GM23338 (cell line): ENCODE measurements around the gene DIP2C. TPM values are rescaled to one million over a fixed set of nuclear protein-coding genes. Genes with fewer than 3 reads are reported as not detected.

Experiments used
- ATAC-seq: fragments of 200-7000 bp; cut with Tn5 transposase; 3 replicates; pipeline ENCODE4 v1.9.1; 2020
- DNase-seq: peaks from one replicate; pipeline ENCODE4 v3.0.0-alpha.2; 2015; ENCODE audit warnings: low spot score
- H2AFZ ChIP-seq: fragments of 200-600 bp; sonication (generic); 2 replicates; pipeline ENCODE4 v1.8.0; 2016; ENCODE audit warnings: antibody characterized with exemption, mild to moderate bottlenecking, moderate library complexity
- H3F3A ChIP-seq: fragments of 200-600 bp; sonication (generic); replicated peaks from 2 replicates; pipeline ENCODE4 v1.8.0; 2017; ENCODE audit warnings: antibody characterized with exemption, mixed run types, low read depth
- H3K27ac ChIP-seq: fragments of 200-600 bp; sonication (generic); 2 replicates; pipeline ENCODE4 v1.6.1; 2016; ENCODE audit warnings: low read depth
- H3K27me3 ChIP-seq: fragments of 200-600 bp; sonication (generic); 2 replicates; pipeline ENCODE4 v1.8.0; 2016; ENCODE audit warnings: mild to moderate bottlenecking, mixed run types, moderate library complexity; ENCODE audit not compliant: insufficient read depth
- H3K36me3 ChIP-seq: fragments of 200-600 bp; sonication (generic); 2 replicates; pipeline ENCODE4 v1.8.0; 2016; ENCODE audit warnings: mild to moderate bottlenecking; ENCODE audit not compliant: insufficient read depth
- H3K4me1 ChIP-seq: fragments of 200-600 bp; sonication (generic); 2 replicates; pipeline ENCODE4 v1.8.0; 2016; ENCODE audit warnings: mild to moderate bottlenecking, moderate library complexity; ENCODE audit not compliant: insufficient read depth
- H3K4me2 ChIP-seq: fragments of 200-600 bp; sonication (generic); 2 replicates; pipeline ENCODE4 v1.7.1; 2017; ENCODE audit warnings: mixed run types
- H3K4me3 ChIP-seq: fragments of 200-600 bp; sonication (generic); 2 replicates; pipeline ENCODE4 v1.6.1; 2016; ENCODE audit warnings: mixed run types
- H3K79me2 ChIP-seq: fragments of 200-600 bp; sonication (generic); replicated peaks from 2 replicates; pipeline ENCODE4 v1.8.0; 2017; ENCODE audit warnings: mild to moderate bottlenecking; ENCODE audit not compliant: insufficient read depth
- H3K9me2 ChIP-seq: fragments of 200-600 bp; sonication (generic); 2 replicates; pipeline ENCODE4 v1.8.0; 2017; ENCODE audit not compliant: insufficient read depth
- H4K20me1 ChIP-seq: fragments of 200-600 bp; sonication (generic); replicated peaks from 2 replicates; pipeline ENCODE4 v1.8.0; 2017; ENCODE audit warnings: mild to moderate bottlenecking; ENCODE audit not compliant: insufficient read depth
- H3K27ac Mint-ChIP-seq: 2 replicates; pipeline ENCODE4 v1.8.0; 2020; ENCODE audit warnings: inconsistent platforms, mild to moderate bottlenecking, moderate library complexity, mixed read lengths
- H3K27me3 Mint-ChIP-seq: 3 replicates; pipeline ENCODE4 v1.8.0; 2022; ENCODE audit warnings: low read depth, mild to moderate bottlenecking, moderate library complexity, mixed read lengths, inconsistent platforms; ENCODE audit not compliant: insufficient read depth, poor library complexity
- H3K36me3 Mint-ChIP-seq: 3 replicates; pipeline ENCODE4 v1.8.0; 2021; ENCODE audit warnings: low read depth, mild to moderate bottlenecking, inconsistent platforms, moderate library complexity, mixed read lengths
- H3K4me1 Mint-ChIP-seq: 3 replicates; pipeline ENCODE4 v1.8.0; 2020; ENCODE audit warnings: mild to moderate bottlenecking, inconsistent platforms, mixed read lengths
- H3K4me3 Mint-ChIP-seq: 3 replicates; pipeline ENCODE4 v1.8.0; 2021; ENCODE audit warnings: moderate library complexity, mild to moderate bottlenecking, inconsistent platforms, mixed read lengths
- H3K9me3 Mint-ChIP-seq: 3 replicates; pipeline ENCODE4 v1.8.0; 2020; ENCODE audit warnings: moderate library complexity, mild to moderate bottlenecking, inconsistent platforms, mixed read lengths
- CREB1 ChIP-seq: fragments of 250-450 bp; sonication (Bioruptor Pico); IDR thresholded peaks from 2 replicates; pipeline ENCODE4 v1.5.0; 2020; ENCODE audit warnings: low read depth, mild to moderate bottlenecking, moderate library complexity
- EZH2 ChIP-seq: fragments of 200-600 bp; sonication (generic); IDR thresholded peaks from one replicate; pipeline ENCODE4 v1.8.0; 2017; ENCODE audit warnings: antibody characterized with exemption, mild to moderate bottlenecking, low read depth; ENCODE audit not compliant: unreplicated experiment
- EZH2phosphoT487 ChIP-seq: fragments of 200-600 bp; sonication (generic); IDR thresholded peaks from one replicate; pipeline ENCODE4 v1.8.1; 2018; ENCODE audit warnings: antibody characterized with exemption; ENCODE audit not compliant: unreplicated experiment
- JUNB ChIP-seq: IDR thresholded peaks from one replicate; pipeline ENCODE4 v1.6.1; 2016; ENCODE audit warnings: antibody characterized with exemption; ENCODE audit not compliant: unreplicated experiment
- NANOG ChIP-seq: IDR thresholded peaks from 2 replicates; pipeline ENCODE4 v1.6.1; 2016; ENCODE audit warnings: antibody characterized with exemption, borderline replicate concordance
- POLR2AphosphoS5 ChIP-seq: IDR thresholded peaks from 2 replicates; pipeline ENCODE4 v1.6.1; 2016; ENCODE audit warnings: antibody characterized with exemption, low read depth
- ZNF114 ChIP-seq: fragments of 250-450 bp; sonication (Bioruptor Pico); IDR thresholded peaks from 2 replicates; pipeline ENCODE4 v1.5.0; 2020; ENCODE audit warnings: mild to moderate bottlenecking, moderate library complexity
- ZNF331 ChIP-seq: fragments of 250-450 bp; sonication (Bioruptor Pico); IDR thresholded peaks from 2 replicates; pipeline ENCODE4 v1.5.0; 2020; ENCODE audit warnings: low read depth, mild to moderate bottlenecking, moderate library complexity
- polyA plus RNA-seq: library from polyadenylated mRNA; unstranded; fragments of >200 nt; fragmentation: Nextera tagmentation; extraction: Ambion mirVana; gene quantifications from 2 replicates; pipeline ENCODE4 v1.2.1, GENCODE V29; 2016
- total RNA-seq: library from RNA; depleted of rRNA; stranded (reverse); fragments of >200 nt; shearing (Covaris generic); gene quantifications from 2 replicates; pipeline ENCODE4 v1.2.3, GENCODE V29; 2014
- TF ChIP-seq, protein P1 (sequence below): fragments of 250-450 bp; sonication (Bioruptor Pico); IDR thresholded peaks from 2 replicates; pipeline ENCODE4 v1.5.0; 2020; ENCODE audit warnings: mild to moderate bottlenecking, moderate library complexity
- TF ChIP-seq, protein P2 (sequence below): IDR thresholded peaks from one replicate; pipeline ENCODE4 v1.6.1; 2018; ENCODE audit warnings: antibody characterized with exemption; ENCODE audit not compliant: unreplicated experiment
- TF ChIP-seq, protein P3 (sequence below), 2 experiments: fragments of 200-600 bp in 1 of 2; sonication (generic) in 1 of 2; conservative IDR thresholded peaks; 2 replicates each; pipeline versions ENCODE4 v1.5.1 to v1.6.1; 2016 to 2017; ENCODE audit warnings: antibody characterized with exemption in 2 of 2, low read depth in 2 of 2, mild to moderate bottlenecking in 2 of 2, moderate library complexity in 1 of 2

DIP2C gene
- total and polyA plus RNA-seq, 2 experiments from 2014 or later: 5.1 to 7.7 TPM

DNA sequence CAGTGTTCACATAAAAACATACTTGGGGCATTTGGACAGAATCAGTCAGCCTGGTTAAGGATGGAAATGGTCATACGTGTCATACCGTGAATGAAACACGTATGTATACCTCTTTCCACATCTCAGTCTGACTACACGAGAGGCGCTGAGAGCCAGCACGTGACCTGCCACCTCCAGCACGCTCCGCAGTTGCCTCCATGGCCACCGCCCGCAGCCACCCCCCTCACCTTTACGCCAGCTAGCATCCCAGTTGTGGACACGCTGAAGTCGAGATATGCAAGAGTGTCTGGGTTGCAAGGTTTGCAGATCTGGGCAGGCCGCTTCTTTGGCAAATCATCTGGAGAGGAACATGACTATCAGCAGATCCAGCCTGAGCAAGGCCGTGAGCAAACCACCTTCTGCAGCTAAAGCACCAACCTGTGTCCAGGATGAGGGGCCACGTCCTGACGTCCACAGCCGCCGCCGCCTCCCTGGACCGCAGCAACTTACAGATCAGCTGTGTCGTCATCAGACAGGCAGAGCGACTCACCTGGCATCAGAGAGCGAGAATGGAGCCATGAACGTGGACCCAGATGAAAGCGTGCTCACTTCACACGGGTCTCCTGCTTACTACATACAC lies 344.8 kb downstream of the DIP2C start (continued):
- TF ChIP-seq, protein P1, sequence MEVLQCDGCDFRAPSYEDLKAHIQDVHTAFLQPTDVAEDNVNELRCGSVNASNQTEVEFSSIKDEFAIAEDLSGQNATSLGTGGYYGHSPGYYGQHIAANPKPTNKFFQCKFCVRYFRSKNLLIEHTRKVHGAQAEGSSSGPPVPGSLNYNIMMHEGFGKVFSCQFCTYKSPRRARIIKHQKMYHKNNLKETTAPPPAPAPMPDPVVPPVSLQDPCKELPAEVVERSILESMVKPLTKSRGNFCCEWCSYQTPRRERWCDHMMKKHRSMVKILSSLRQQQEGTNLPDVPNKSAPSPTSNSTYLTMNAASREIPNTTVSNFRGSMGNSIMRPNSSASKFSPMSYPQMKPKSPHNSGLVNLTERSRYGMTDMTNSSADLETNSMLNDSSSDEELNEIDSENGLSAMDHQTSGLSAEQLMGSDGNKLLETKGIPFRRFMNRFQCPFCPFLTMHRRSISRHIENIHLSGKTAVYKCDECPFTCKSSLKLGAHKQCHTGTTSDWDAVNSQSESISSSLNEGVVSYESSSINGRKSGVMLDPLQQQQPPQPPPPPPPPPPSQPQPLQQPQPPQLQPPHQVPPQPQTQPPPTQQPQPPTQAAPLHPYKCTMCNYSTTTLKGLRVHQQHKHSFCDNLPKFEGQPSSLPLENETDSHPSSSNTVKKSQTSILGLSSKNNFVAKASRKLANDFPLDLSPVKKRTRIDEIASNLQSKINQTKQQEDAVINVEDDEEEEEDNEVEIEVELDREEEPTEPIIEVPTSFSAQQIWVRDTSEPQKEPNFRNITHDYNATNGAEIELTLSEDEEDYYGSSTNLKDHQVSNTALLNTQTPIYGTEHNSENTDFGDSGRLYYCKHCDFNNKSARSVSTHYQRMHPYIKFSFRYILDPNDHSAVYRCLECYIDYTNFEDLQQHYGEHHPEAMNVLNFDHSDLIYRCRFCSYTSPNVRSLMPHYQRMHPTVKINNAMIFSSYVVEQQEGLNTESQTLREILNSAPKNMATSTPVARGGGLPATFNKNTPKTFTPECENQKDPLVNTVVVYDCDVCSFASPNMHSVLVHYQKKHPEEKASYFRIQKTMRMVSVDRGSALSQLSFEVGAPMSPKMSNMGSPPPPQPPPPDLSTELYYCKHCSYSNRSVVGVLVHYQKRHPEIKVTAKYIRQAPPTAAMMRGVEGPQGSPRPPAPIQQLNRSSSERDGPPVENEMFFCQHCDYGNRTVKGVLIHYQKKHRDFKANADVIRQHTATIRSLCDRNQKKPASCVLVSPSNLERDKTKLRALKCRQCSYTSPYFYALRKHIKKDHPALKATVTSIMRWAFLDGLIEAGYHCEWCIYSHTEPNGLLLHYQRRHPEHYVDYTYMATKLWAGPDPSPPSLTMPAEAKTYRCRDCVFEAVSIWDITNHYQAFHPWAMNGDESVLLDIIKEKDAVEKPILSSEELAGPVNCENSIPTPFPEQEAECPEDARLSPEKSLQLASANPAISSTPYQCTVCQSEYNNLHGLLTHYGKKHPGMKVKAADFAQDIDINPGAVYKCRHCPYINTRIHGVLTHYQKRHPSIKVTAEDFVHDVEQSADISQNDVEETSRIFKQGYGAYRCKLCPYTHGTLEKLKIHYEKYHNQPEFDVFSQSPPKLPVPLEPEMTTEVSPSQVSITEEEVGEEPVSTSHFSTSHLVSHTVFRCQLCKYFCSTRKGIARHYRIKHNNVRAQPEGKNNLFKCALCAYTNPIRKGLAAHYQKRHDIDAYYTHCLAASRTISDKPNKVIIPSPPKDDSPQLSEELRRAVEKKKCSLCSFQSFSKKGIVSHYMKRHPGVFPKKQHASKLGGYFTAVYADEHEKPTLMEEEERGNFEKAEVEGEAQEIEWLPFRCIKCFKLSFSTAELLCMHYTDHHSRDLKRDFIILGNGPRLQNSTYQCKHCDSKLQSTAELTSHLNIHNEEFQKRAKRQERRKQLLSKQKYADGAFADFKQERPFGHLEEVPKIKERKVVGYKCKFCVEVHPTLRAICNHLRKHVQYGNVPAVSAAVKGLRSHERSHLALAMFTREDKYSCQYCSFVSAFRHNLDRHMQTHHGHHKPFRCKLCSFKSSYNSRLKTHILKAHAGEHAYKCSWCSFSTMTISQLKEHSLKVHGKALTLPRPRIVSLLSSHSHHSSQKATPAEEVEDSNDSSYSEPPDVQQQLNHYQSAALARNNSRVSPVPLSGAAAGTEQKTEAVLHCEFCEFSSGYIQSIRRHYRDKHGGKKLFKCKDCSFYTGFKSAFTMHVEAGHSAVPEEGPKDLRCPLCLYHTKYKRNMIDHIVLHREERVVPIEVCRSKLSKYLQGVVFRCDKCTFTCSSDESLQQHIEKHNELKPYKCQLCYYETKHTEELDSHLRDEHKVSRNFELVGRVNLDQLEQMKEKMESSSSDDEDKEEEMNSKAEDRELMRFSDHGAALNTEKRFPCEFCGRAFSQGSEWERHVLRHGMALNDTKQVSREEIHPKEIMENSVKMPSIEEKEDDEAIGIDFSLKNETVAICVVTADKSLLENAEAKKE (CRISPR knock-in tag): no peak
- no peak for TF ChIP-seq EZH2
- no peak for TF ChIP-seq EZH2phosphoT487
- TF ChIP-seq ZNF114 (CRISPR knock-in tag): no peak
- no peak for TF ChIP-seq ZNF331 (CRISPR knock-in tag)
- no peak for TF ChIP-seq JUNB

DNA sequence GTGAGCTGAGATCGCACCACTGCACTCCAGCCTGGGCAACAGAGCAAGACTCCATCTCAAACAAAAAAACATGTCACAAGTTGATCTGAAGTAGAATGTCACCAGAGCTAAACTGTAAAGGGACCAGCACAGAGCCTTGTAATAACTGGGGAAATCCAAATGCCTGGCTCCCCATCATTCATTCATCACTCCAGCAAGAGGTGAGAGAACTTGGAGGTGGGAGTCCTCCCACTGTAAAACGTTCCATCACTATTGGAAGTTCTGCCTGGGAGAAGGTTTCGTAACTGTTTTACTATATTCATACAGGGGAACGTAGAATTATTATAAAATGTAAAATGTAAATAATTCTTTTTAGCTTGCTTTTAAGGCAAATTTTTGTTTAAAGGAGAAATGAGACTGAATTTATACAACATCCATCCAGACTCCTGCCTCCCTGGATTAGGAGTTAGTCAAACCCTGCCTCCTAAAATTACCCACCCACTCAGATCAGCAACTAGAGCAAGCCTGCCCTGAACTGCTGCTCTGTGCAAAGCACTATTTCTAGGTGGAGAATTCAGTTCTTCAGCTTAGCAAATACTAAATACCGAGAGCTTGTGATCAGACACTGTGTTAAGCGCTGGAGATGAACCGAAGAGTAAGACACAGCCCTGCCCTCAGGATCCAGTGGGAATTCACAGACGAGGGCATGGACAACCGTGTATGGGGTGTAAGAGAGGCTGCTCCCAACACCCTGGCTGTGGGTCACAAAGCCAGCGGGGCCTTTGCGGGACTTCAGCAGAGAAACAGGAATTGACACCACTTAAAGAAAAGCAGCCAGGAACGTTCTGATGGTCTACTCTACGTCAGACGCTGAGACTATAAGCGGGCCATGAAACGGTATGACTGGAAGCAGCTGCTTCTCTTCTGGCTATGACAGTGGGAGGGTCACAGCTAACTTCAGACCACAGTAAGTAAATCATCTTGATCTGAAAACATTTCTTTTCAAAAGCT lies 345.9 kb downstream of the DIP2C start:
- H3K36me3 ChIP-seq: no peaks in the 10 kb centered on the region
- no peak overlapping the region for H3K4me3 ChIP-seq
- no peak overlapping the region for H3K4me2 ChIP-seq
- H3K27ac ChIP-seq: no peak overlapping the region
- H2AFZ ChIP-seq: no peak overlapping the region
- Mint-ChIP-seq H3K27me3 (peaks cover 12% of the 10 kb centered on the region), H3K4me3 (no peak overlapping the region), H3K36me3 (peaks cover 4% of the 10 kb centered on the region; the same call in 2 of the 3 replicates), H3K9me3 (peaks cover 5% of the 10 kb centered on the region; the same call in 1 of the 3 replicates), H3K4me1 (no peaks in the 10 kb centered on the region), H3K27ac (no peak overlapping the region)
- H3K9me2 ChIP-seq: no peaks in the 10 kb centered on the region
- H3K27me3 ChIP-seq: no peaks in the 10 kb centered on the region
- H3F3A ChIP-seq: no peaks in the 10 kb centered on the region
- ATAC-seq (no peak), DNase-seq (no peak)
- no peaks in the 10 kb centered on the region for H3K4me1 ChIP-seq
- no peaks in the 10 kb centered on the region for H4K20me1 ChIP-seq
- no peaks in the 10 kb centered on the region for H3K79me2 ChIP-seq
- TF ChIP-seq, protein P2, sequence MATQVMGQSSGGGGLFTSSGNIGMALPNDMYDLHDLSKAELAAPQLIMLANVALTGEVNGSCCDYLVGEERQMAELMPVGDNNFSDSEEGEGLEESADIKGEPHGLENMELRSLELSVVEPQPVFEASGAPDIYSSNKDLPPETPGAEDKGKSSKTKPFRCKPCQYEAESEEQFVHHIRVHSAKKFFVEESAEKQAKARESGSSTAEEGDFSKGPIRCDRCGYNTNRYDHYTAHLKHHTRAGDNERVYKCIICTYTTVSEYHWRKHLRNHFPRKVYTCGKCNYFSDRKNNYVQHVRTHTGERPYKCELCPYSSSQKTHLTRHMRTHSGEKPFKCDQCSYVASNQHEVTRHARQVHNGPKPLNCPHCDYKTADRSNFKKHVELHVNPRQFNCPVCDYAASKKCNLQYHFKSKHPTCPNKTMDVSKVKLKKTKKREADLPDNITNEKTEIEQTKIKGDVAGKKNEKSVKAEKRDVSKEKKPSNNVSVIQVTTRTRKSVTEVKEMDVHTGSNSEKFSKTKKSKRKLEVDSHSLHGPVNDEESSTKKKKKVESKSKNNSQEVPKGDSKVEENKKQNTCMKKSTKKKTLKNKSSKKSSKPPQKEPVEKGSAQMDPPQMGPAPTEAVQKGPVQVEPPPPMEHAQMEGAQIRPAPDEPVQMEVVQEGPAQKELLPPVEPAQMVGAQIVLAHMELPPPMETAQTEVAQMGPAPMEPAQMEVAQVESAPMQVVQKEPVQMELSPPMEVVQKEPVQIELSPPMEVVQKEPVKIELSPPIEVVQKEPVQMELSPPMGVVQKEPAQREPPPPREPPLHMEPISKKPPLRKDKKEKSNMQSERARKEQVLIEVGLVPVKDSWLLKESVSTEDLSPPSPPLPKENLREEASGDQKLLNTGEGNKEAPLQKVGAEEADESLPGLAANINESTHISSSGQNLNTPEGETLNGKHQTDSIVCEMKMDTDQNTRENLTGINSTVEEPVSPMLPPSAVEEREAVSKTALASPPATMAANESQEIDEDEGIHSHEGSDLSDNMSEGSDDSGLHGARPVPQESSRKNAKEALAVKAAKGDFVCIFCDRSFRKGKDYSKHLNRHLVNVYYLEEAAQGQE: no peak
- TF ChIP-seq POLR2AphosphoS5: no peak
- TF ChIP-seq EZH2phosphoT487: no peak
- TF ChIP-seq CREB1 (CRISPR knock-in tag): no peak
- TF ChIP-seq, protein P3, sequence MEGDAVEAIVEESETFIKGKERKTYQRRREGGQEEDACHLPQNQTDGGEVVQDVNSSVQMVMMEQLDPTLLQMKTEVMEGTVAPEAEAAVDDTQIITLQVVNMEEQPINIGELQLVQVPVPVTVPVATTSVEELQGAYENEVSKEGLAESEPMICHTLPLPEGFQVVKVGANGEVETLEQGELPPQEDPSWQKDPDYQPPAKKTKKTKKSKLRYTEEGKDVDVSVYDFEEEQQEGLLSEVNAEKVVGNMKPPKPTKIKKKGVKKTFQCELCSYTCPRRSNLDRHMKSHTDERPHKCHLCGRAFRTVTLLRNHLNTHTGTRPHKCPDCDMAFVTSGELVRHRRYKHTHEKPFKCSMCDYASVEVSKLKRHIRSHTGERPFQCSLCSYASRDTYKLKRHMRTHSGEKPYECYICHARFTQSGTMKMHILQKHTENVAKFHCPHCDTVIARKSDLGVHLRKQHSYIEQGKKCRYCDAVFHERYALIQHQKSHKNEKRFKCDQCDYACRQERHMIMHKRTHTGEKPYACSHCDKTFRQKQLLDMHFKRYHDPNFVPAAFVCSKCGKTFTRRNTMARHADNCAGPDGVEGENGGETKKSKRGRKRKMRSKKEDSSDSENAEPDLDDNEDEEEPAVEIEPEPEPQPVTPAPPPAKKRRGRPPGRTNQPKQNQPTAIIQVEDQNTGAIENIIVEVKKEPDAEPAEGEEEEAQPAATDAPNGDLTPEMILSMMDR (conservative IDR thresholded peaks at IDR 0.05; ENCODE audit: low read depth in 2 of 2): no peak
- no peak for TF ChIP-seq ZNF331 (CRISPR knock-in tag)
- TF ChIP-seq NANOG: no peak
